Mesenchymal stem cell (in vitro differentiated cells and primary cell): ENCODE results near the gene ARL8A.
A peak's percentile ranks its signal among the peaks of the same experiment; 100 is the strongest.
"Not testable (repeated sequence)": the region's sequence is repeated elsewhere in the genome, so short reads cannot be mapped to it uniquely, and the experiment has no call there.

Source experiments
- DNase-seq: peaks from one replicate; pipeline ENCODE4 v3.0.0-alpha.2; 2013
- H2AFZ ChIP-seq: one replicate; pipeline ENCODE4 v1.6.1; 2013; ENCODE audit warnings: low read depth, mild to moderate bottlenecking, control low read depth, inconsistent platforms, low read length, moderate library complexity
- H2AK5ac ChIP-seq: 2 replicates; pipeline ENCODE4 v1.6.1; 2013; ENCODE audit warnings: low read length, moderate library complexity, mild to moderate bottlenecking, inconsistent platforms; ENCODE audit not compliant: severe bottlenecking
- H2BK120ac ChIP-seq: one replicate; pipeline ENCODE4 v1.6.1; 2013; ENCODE audit warnings: low read depth, mild to moderate bottlenecking, inconsistent platforms, low read length, moderate library complexity
- H2BK12ac ChIP-seq, 2 experiments: one replicate each; pipeline ENCODE4 v1.6.1; 2013; ENCODE audit warnings: inconsistent platforms in 2 of 2, low read length in 2 of 2, mild to moderate bottlenecking in 2 of 2, moderate library complexity in 2 of 2, control low read depth in 1 of 2
- H2BK15ac ChIP-seq: one replicate; pipeline ENCODE4 v1.6.1; 2013; ENCODE audit warnings: mild to moderate bottlenecking, low read depth, inconsistent platforms; ENCODE audit not compliant: poor library complexity, severe bottlenecking
- H2BK5ac ChIP-seq: 2 replicates; pipeline ENCODE4 v1.6.1; 2013; ENCODE audit warnings: low read depth, mild to moderate bottlenecking, low read length, control low read depth, inconsistent platforms; ENCODE audit not compliant: poor library complexity, severe bottlenecking
- H3K14ac ChIP-seq, 2 experiments: one replicate each; pipeline ENCODE4 v1.6.1; 2013; ENCODE audit warnings: inconsistent platforms in 2 of 2, low read length in 2 of 2, control low read depth in 1 of 2, mild to moderate bottlenecking in 1 of 2, moderate library complexity in 1 of 2
- H3K18ac ChIP-seq, 2 experiments: one replicate each; pipeline ENCODE4 v1.6.1; 2013; ENCODE audit warnings: inconsistent platforms in 2 of 2, low read length in 2 of 2, control low read depth in 1 of 2, low read depth in 1 of 2, mild to moderate bottlenecking in 1 of 2
- H3K23ac ChIP-seq, 2 experiments: one replicate each; pipeline ENCODE4 v1.6.1; 2013; ENCODE audit warnings: inconsistent platforms in 2 of 2, low read length in 2 of 2, mild to moderate bottlenecking in 2 of 2, moderate library complexity in 2 of 2, control low read depth in 1 of 2
- H3K27ac ChIP-seq: 2 replicates; pipeline ENCODE4 v1.5.1; 2013; ENCODE audit warnings: mild to moderate bottlenecking, moderate library complexity, low read length, control low read depth, inconsistent platforms; ENCODE audit not compliant: poor library complexity, severe bottlenecking
- H3K27me3 ChIP-seq, 2 experiments: 2 replicates each; pipeline versions ENCODE4 v1.6.1 to v1.7.0; 2013; ENCODE audit warnings: low read length in 2 of 2, mild to moderate bottlenecking in 2 of 2, moderate library complexity in 2 of 2, control low read depth in 1 of 2, inconsistent platforms in 1 of 2; ENCODE audit not compliant: control insufficient read depth in 1 of 2, insufficient read depth in 1 of 2
- H3K36me3 ChIP-seq, 2 experiments: 2 replicates each; pipeline versions ENCODE4 v1.6.1 to v1.7.0; 2013; ENCODE audit warnings: low read length in 2 of 2, control low read depth in 1 of 2, inconsistent platforms in 1 of 2, low read depth in 1 of 2, mild to moderate bottlenecking in 1 of 2; ENCODE audit not compliant: insufficient read depth in 2 of 2, control insufficient read depth in 1 of 2
- H3K4ac ChIP-seq, 2 experiments: one replicate each; pipeline ENCODE4 v1.6.1; 2013; ENCODE audit warnings: inconsistent platforms in 2 of 2, low read length in 2 of 2, mild to moderate bottlenecking in 2 of 2, moderate library complexity in 2 of 2, control low read depth in 1 of 2, low read depth in 1 of 2
- H3K4me1 ChIP-seq: 2 replicates; pipeline ENCODE4 v1.6.1; 2013; ENCODE audit warnings: low read depth, low read length, control low read depth; ENCODE audit not compliant: control insufficient read depth, insufficient read depth
- H3K4me2 ChIP-seq: 2 replicates; pipeline ENCODE4 v1.6.1; 2013; ENCODE audit warnings: low read length, mild to moderate bottlenecking, inconsistent platforms; ENCODE audit not compliant: poor library complexity, severe bottlenecking
- H3K4me3 ChIP-seq, 2 experiments: 2 replicates each; pipeline versions ENCODE4 v1.5.1 to v1.7.0; 2013; ENCODE audit warnings: low read length in 2 of 2, mild to moderate bottlenecking in 2 of 2, control low read depth in 1 of 2, low read depth in 1 of 2; ENCODE audit not compliant: insufficient read depth in 1 of 2
- H3K79me1 ChIP-seq: replicated peaks from 2 replicates; pipeline ENCODE4 v1.6.1; 2013; ENCODE audit warnings: mild to moderate bottlenecking, control low read depth, low read length, inconsistent platforms; ENCODE audit not compliant: poor library complexity, severe bottlenecking
- H3K9ac ChIP-seq: 2 replicates; pipeline ENCODE4 v1.7.0; 2013; ENCODE audit warnings: mild to moderate bottlenecking, low read length, moderate library complexity
- H3K9me3 ChIP-seq: 2 replicates; pipeline ENCODE4 v1.7.0; 2013; ENCODE audit warnings: mild to moderate bottlenecking, low read length; ENCODE audit not compliant: control insufficient read depth
- H4K8ac ChIP-seq: one replicate; pipeline ENCODE4 v1.6.1; 2013; ENCODE audit warnings: inconsistent platforms, mild to moderate bottlenecking, low read length, moderate library complexity
- H4K91ac ChIP-seq: one replicate; pipeline ENCODE4 v1.6.1; 2013; ENCODE audit warnings: mild to moderate bottlenecking, low read length, inconsistent platforms
- WGBS: methylation state at CpG from one replicate; pipeline ENCODE4 v1.1.7; 2013; ENCODE audit warnings: mixed read lengths; 5-methylcytosine and 5-hydroxymethylcytosine counted together

Gene ARL8A

DNA sequence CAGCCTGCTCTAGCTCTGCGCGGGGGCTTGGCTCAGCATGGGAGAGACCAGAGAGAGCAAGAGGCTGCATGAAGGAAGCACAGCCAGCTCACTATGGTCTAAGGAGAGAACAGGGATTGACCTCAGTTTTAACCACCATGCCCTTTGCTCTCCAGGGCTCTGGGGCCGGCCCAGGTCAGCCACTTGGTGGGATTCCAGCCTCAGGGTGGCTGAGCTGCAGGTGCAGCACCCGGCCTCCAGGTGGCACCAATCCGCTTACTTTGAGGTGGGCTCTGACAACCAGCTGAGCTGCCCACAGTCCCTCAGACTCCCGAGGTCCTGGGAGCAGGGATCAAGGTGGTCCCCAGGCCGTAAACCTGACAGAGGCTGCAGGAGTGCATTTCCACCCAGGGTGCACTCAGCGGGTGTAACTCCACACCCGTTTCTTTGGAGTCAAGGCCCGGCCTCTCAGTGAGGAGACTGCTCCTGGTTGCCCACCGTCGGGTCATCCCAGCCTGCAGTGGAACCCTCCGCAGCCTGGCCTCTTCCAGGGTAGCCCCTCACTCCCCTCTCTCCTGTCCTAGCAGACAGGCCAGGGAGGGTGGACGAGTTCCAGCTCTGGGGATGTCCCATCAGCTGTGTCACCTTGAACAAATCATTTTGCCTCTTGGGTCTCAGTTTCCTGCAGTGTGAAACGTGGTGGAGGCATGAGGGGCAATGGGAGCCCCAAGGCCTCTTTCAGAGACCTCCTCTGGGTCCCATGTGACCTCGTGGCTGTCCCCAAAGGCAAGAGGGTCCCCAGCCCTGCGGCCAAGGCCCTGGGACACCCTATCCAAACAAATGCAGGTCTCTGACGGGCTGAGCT is 48.5 kb upstream of the ARL8A start:
- H3K27me3 ChIP-seq: peaks cover 46 to 77% of the 10 kb centered on the region in 2 experiments
- H3K14ac ChIP-seq: no peak overlapping the region
- no peak overlapping the region for H3K4me3 ChIP-seq
- H2BK12ac ChIP-seq: no peak overlapping the region
- peaks cover 14% of the 10 kb centered on the region for H3K4me1 ChIP-seq
- H3K4ac ChIP-seq: no peak overlapping the region
- no peak overlapping the region for H3K27ac ChIP-seq
- H2AFZ ChIP-seq: no peak overlapping the region
- H3K18ac ChIP-seq: no peak overlapping the region
- no peak overlapping the region for H3K9ac ChIP-seq
- no peak overlapping the region for H4K91ac ChIP-seq
- H2BK5ac ChIP-seq: no peak overlapping the region
- no peaks in the 10 kb centered on the region for H3K36me3 ChIP-seq
- H2BK120ac ChIP-seq: no peak overlapping the region
- H3K79me1 ChIP-seq: no peaks in the 10 kb centered on the region
- no peak overlapping the region for H3K23ac ChIP-seq
- H4K8ac ChIP-seq: no peak overlapping the region
- no peak overlapping the region for H2AK5ac ChIP-seq
- no peak overlapping the region for H2BK15ac ChIP-seq
- no peaks in the 10 kb centered on the region for H3K9me3 ChIP-seq
- WGBS: 31% methylated on average over 18 of the region's 18 CpGs
- H3K4me2 ChIP-seq: peak overlapping the region; percentile 78
- DNase-seq: peak; percentile 52

DNA sequence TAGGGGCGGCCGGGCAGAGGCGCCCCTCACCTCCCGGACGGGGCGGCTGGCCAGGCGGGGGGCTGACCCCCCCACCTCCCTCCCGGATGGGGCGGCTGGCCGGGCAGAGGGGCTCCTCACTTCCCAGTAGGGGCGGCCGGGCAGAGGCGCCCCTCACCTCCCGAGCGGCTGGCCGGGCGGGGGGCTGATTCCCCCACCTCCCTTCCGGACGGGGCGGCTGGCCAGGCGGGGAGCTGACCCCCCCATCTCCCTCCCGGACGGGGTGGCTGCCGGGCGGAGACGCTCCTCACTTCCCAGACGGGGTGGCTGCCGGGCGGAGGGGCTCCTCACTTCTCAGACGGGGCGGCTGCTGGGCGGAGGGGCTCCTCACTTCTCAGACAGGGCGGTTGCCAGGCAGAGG is 46.9 kb upstream of the ARL8A start:
- not testable (repeated sequence) for H3K23ac ChIP-seq, H2BK120ac ChIP-seq, H2BK12ac ChIP-seq, H3K79me1 ChIP-seq, H3K4ac ChIP-seq, H3K14ac ChIP-seq, H3K9me3 ChIP-seq, H3K27ac ChIP-seq, H3K18ac ChIP-seq, H3K4me2 ChIP-seq, H4K8ac ChIP-seq, H3K4me3 ChIP-seq, H3K36me3 ChIP-seq, H2AK5ac ChIP-seq, H3K9ac ChIP-seq, DNase-seq, H4K91ac ChIP-seq, H2AFZ ChIP-seq, H2BK15ac ChIP-seq, H2BK5ac ChIP-seq
- 85% methylated on average over 4 of the region's 33 CpGs for WGBS
- H3K4me1 ChIP-seq: peaks cover 14% of the 10 kb centered on the region
- H3K27me3 ChIP-seq: peaks cover 44 to 77% of the 10 kb centered on the region in 2 experiments

- H2BK5ac ChIP-seq: no peak overlapping the region
- H2BK120ac ChIP-seq: no peak overlapping the region
- no peak overlapping the region for H3K27ac ChIP-seq
- no peak overlapping the region for H3K4me2 ChIP-seq
- no peaks in the 10 kb centered on the region for H3K79me1 ChIP-seq
- no peak overlapping the region for H4K91ac ChIP-seq
- no peak overlapping the region for H2AK5ac ChIP-seq
- H3K4me3 ChIP-seq: no peak overlapping the region
- H3K4me1 ChIP-seq: peaks cover 15% of the 10 kb centered on the region
- DNase-seq: peak; percentile 46
- H4K8ac ChIP-seq: no peak overlapping the region
- no peaks in the 10 kb centered on the region for H3K36me3 ChIP-seq
- H3K4ac ChIP-seq: no peak overlapping the region
- H3K23ac ChIP-seq: no peak overlapping the region
- H3K14ac ChIP-seq: no peak overlapping the region
- H2BK15ac ChIP-seq: no peak overlapping the region
- no peak overlapping the region for H3K18ac ChIP-seq
- H3K9me3 ChIP-seq: no peaks in the 10 kb centered on the region
- WGBS: 58% methylated on average over 6 of the region's 7 CpGs
- H3K9ac ChIP-seq: no peak overlapping the region
- no peak overlapping the region for H2BK12ac ChIP-seq
- no peak overlapping the region for H2AFZ ChIP-seq
- peaks cover 36 to 75% of the 10 kb centered on the region in 2 experiments for H3K27me3 ChIP-seq
Measured at GRCh38 chr1:202189918-202190715, 45.6 kb upstream of the ARL8A start.
